Left ventricle myocardium inferior (tissue), 1 donor: Measurements from ENCODE around the gene KIF21B. TPM values are rescaled to one million over a fixed set of nuclear protein-coding genes. Genes with fewer than 3 reads are reported as not detected.

Source experiments
- DNase-seq: peaks from one replicate; pipeline ENCODE4 v3.0.0-alpha.2; 2020
- H3K27ac ChIP-seq: fragments of 200-600 bp; replicated peaks from 2 replicates; pipeline ENCODE4 v1.8.0; 2021
- H3K27me3 ChIP-seq: fragments of 200-600 bp; 2 replicates; pipeline ENCODE4 v1.8.0; 2021; ENCODE audit warnings: low read depth
- H3K36me3 ChIP-seq: fragments of 200-600 bp; 2 replicates; pipeline ENCODE4 v1.8.0; 2021
- H3K4me1 ChIP-seq: fragments of 200-600 bp; 2 replicates; pipeline ENCODE4 v1.8.0; 2021
- H3K4me3 ChIP-seq: fragments of 200-600 bp; 2 replicates; pipeline ENCODE4 v1.8.0; 2021; ENCODE audit warnings: mild to moderate bottlenecking, moderate library complexity
- H3K9me3 ChIP-seq: fragments of 200-600 bp; replicated peaks from 2 replicates; pipeline ENCODE4 v1.8.0; 2021
- intact Hi-C: fragments of 100-400 bp; cut with micrococcal nuclease; formaldehyde crosslinking; loops from one replicate; pipeline ENCODE4 v1.11.0; 2022
- total RNA-seq: library from RNA; stranded (reverse); fragmentation: NEBNext Ultra II Directional; extraction: Animal tissue kit (Norgen Biotek cat#: 25700); gene quantifications from one replicate; pipeline ENCODE4 v1.2.1, GENCODE V29; 2021
- TF ChIP-seq, protein P1 (sequence below): fragments of 200-600 bp; IDR thresholded peaks from 2 replicates; pipeline ENCODE4 v1.8.0; 2021; ENCODE audit warnings: antibody characterized with exemption, mild to moderate bottlenecking, borderline replicate concordance
- donor health status: DM: no; HTN: yes; CAD: no; lungs with severe emphysema.

The KIF21B gene
- total RNA-seq, 1 donor from 2014 or later: 0.47 TPM

DNA sequence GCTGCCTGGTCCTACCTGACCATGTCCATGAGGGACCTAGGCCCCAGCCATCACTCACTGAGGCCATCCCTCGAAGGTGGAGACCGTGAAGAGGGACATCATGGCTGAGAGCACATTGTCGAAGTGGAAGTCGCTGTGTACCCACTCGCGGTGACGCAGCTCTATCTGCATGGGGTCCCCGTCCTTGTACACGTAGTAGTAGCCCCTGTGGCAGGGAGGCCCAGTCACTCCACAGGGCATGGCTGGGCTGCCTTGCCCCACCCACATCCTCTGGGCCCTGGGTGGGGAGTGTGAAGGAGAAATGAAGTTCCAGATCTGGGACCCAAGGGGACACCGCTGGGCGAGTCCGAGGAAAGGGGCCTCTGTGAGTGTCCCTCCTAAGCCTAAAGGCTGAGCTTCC lies 38.4 kb upstream of the KIF21B start:
- peaks cover 5% of the 10 kb centered on the region for H3K27me3 ChIP-seq
- no peak overlapping the region for H3K27ac ChIP-seq
- no peaks in the 10 kb centered on the region for H3K9me3 ChIP-seq
- H3K4me1 ChIP-seq: peaks cover 17% of the 10 kb centered on the region
- intact Hi-C loops: no loop called here
- no peak for DNase-seq
- no peak overlapping the region for H3K4me3 ChIP-seq
- TF ChIP-seq, protein P1, sequence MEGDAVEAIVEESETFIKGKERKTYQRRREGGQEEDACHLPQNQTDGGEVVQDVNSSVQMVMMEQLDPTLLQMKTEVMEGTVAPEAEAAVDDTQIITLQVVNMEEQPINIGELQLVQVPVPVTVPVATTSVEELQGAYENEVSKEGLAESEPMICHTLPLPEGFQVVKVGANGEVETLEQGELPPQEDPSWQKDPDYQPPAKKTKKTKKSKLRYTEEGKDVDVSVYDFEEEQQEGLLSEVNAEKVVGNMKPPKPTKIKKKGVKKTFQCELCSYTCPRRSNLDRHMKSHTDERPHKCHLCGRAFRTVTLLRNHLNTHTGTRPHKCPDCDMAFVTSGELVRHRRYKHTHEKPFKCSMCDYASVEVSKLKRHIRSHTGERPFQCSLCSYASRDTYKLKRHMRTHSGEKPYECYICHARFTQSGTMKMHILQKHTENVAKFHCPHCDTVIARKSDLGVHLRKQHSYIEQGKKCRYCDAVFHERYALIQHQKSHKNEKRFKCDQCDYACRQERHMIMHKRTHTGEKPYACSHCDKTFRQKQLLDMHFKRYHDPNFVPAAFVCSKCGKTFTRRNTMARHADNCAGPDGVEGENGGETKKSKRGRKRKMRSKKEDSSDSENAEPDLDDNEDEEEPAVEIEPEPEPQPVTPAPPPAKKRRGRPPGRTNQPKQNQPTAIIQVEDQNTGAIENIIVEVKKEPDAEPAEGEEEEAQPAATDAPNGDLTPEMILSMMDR: no peak
- H3K36me3 ChIP-seq: no peaks in the 10 kb centered on the region

DNA sequence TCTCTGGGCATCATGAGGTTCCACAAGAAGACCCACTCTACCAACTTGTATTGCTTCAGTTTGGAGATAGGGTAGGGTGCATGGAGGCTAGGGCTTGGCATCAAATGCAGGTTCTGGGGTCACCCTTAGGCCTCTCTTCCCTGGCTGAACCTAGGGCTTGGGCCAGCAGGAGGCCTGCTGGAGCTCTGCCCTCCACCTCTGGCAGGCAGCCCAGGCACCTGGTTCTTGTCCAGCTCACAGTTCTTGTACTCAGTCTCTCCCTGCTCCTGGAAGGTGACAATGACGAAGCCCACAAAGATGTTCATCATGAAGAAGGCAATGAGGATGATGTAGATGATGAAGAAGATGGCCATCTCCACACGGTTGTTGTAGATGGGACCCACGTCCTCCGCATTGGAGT lies 37.5 kb upstream of the KIF21B start:
- Histone ChIP-seq H3K9me3 (no peaks in the 10 kb centered on the region), H3K36me3 (no peaks in the 10 kb centered on the region), H3K27ac (no peak overlapping the region), H3K4me1 (peaks cover 23% of the 10 kb centered on the region), H3K4me3 (no peak overlapping the region), H3K27me3 (peaks cover 5% of the 10 kb centered on the region)
- intact Hi-C loops: no loop called here
- DNase-seq: peak; percentile 64
- TF ChIP-seq, protein P1: no peak

DNA sequence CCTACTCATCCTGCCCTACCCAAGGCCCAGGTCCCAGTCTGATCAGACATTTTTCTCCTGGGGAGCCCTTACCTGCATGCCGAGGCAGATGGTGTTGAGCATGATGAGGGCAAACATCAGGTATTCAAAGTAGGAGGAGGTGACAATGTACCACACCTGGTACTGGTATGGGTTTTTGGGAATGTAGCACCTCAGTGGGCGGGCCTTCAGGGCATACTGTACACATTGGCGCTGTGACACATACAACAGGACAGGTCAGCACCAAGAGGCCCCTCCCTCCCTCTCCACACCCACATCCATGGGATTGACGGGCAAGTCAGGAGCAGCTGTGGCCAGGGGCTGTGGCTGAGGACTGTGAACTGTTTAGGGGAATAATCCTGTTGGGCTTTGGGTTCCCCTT lies 37.1 kb upstream of the KIF21B start:
- peaks cover 5% of the 10 kb centered on the region for H3K27me3 ChIP-seq
- no peak overlapping the region for H3K27ac ChIP-seq
- intact Hi-C loops: no loop called here
- no peaks in the 10 kb centered on the region for H3K9me3 ChIP-seq
- TF ChIP-seq, protein P1: no peak
- no peak for DNase-seq
- H3K4me3 ChIP-seq: no peak overlapping the region
- no peaks in the 10 kb centered on the region for H3K36me3 ChIP-seq
- peaks cover 25% of the 10 kb centered on the region for H3K4me1 ChIP-seq

DNA sequence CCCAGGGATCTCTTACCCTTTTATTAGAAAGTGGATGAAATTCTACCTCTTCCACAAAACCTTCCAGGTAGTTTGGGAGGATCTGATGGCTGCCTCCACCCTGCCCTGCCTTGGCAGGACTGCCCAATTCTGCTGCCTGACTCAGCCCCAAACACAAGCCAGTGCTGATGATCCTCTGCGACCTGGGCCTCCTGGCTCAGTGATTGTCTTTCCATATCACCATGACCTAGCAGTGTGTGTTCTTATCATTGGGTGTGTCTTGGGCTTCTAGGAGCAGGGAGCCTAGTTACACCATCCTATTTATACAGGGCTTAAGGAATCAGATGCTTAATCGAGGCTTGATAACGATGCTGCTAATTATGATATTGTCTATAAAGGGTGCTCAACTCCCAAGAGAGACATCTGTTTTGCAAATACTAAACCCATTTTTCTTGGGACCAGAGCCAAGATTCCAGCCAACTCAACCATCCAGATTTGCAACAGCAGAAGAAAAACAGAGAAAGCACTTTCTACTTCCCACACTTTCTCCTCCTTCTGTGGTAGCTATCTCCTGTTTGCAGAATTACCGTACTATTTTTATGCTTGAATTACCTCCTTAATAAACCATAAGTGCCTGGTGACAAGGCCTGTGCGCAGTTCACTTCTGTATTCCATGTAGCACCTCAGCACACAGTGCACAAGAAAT lies 36.5 kb upstream of the KIF21B start:
- H3K9me3 ChIP-seq: no peaks in the 10 kb centered on the region
- TF ChIP-seq, protein P1: no peak
- H3K27me3 ChIP-seq: peaks cover 5% of the 10 kb centered on the region
- no peak overlapping the region for H3K4me3 ChIP-seq
- no peak for DNase-seq
- intact Hi-C loops: no loop called here
- no peaks in the 10 kb centered on the region for H3K36me3 ChIP-seq
- no peak overlapping the region for H3K27ac ChIP-seq
- peaks cover 31% of the 10 kb centered on the region for H3K4me1 ChIP-seq

DNA sequence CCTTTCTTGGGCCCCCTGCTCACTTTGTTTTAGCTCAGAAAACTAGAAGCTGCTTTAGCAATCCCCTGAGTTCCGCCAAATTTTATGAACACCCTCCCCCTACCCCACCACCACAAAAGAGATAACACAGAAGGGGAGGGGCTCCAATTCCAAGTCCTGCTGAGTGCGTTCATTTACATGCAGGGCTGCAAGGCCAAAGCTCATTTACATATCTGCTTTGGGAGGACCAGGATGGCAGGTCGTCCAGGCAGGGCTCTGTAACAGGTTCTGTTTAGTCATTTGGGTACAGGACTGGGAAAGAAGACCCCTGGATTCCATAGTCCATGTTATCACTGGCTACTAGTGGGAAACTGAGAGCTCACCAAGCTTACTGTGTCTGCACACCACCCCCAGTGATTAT lies 35.9 kb upstream of the KIF21B start:
- H3K27me3 ChIP-seq: peaks cover 5% of the 10 kb centered on the region
- no peak overlapping the region for H3K4me3 ChIP-seq
- TF ChIP-seq, protein P1: no peak
- no peaks in the 10 kb centered on the region for H3K9me3 ChIP-seq
- H3K36me3 ChIP-seq: no peaks in the 10 kb centered on the region
- H3K4me1 ChIP-seq: peaks cover 36% of the 10 kb centered on the region
- DNase-seq: no peak
- H3K27ac ChIP-seq: no peak overlapping the region
- intact Hi-C loops: no loop called here
